Measurements from ENCODE around the gene CACNA1C.

DNA sequence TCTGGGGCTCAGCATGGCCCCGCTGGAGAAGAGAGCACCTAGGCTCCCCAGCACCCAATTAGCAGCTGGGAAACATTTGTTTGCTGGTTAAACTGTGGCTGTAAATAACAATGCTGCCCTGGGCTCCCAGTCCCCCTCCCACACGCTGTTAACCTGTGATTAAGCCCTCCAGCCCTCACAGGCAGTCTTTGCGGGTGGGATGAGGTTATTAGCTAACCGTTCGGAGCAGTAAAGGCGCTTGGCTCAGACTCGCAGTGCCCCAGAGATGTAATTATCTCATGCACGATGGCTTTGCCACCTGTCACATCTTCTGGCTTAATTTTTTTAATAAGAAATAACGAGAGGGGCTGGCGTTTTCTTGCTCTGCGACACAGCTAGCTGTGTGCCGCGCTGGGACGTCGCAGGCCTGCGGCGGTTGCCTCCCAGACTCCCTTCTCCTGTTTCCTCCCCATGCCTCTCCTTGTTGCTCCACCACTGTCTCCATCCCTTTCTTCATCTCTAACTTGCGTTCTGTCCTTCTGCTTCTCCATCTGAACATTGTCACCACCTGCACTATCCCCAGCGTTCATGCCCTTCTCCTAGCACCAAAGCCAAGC lies 502.8 kb downstream of the CACNA1C start:
- TF ChIP-seq, protein P1, sequence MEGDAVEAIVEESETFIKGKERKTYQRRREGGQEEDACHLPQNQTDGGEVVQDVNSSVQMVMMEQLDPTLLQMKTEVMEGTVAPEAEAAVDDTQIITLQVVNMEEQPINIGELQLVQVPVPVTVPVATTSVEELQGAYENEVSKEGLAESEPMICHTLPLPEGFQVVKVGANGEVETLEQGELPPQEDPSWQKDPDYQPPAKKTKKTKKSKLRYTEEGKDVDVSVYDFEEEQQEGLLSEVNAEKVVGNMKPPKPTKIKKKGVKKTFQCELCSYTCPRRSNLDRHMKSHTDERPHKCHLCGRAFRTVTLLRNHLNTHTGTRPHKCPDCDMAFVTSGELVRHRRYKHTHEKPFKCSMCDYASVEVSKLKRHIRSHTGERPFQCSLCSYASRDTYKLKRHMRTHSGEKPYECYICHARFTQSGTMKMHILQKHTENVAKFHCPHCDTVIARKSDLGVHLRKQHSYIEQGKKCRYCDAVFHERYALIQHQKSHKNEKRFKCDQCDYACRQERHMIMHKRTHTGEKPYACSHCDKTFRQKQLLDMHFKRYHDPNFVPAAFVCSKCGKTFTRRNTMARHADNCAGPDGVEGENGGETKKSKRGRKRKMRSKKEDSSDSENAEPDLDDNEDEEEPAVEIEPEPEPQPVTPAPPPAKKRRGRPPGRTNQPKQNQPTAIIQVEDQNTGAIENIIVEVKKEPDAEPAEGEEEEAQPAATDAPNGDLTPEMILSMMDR (IDR thresholded peaks at IDR 0.05): no peak
- no peak for TF ChIP-seq POLR2A (IDR thresholded peaks at IDR 0.05)
- TF ChIP-seq POLR2AphosphoS5 (IDR thresholded peaks at IDR 0.05): no peak
